Stimulated activated effector memory CD8-positive, alpha-beta T cell treated with anti-CD3 and anti-CD28 coated beads, Interleukin-12 subunit alpha, Interleukin-12 subunit beta, amount 100 ng/mL, for 72 hours (primary cell): Measurements from ENCODE around the gene PRUNE1.

ENCODE experiments used
- ATAC-seq: fragments of 150-1000 bp; cut with Tn5 transposase; 2 replicates; pipeline ENCODE4 v1.10.0; 2021
- DNase-seq, 2 donors: peaks; one replicate each; pipeline ENCODE4 v3.0.0; 2021 to 2022; ENCODE audit warnings: low spot score in 2 of 2
- H3K27ac Mint-ChIP-seq: one replicate; pipeline ENCODE4 v1.8.0; 2022; ENCODE audit warnings: mild to moderate bottlenecking, mixed read lengths
- H3K36me3 Mint-ChIP-seq: one replicate; pipeline ENCODE4 v1.8.0; 2022; ENCODE audit warnings: mild to moderate bottlenecking, mixed read lengths
- H3K4me1 Mint-ChIP-seq: one replicate; pipeline ENCODE4 v1.8.0; 2022; ENCODE audit warnings: mixed read lengths
- H3K4me3 Mint-ChIP-seq: one replicate; pipeline ENCODE4 v1.8.0; 2022; ENCODE audit warnings: mild to moderate bottlenecking, mixed read lengths
- H3K9me3 Mint-ChIP-seq: one replicate; pipeline ENCODE4 v1.8.0; 2022; ENCODE audit warnings: mixed read lengths

The PRUNE1 gene, protein sequence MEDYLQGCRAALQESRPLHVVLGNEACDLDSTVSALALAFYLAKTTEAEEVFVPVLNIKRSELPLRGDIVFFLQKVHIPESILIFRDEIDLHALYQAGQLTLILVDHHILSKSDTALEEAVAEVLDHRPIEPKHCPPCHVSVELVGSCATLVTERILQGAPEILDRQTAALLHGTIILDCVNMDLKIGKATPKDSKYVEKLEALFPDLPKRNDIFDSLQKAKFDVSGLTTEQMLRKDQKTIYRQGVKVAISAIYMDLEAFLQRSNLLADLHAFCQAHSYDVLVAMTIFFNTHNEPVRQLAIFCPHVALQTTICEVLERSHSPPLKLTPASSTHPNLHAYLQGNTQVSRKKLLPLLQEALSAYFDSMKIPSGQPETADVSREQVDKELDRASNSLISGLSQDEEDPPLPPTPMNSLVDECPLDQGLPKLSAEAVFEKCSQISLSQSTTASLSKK

DNA sequence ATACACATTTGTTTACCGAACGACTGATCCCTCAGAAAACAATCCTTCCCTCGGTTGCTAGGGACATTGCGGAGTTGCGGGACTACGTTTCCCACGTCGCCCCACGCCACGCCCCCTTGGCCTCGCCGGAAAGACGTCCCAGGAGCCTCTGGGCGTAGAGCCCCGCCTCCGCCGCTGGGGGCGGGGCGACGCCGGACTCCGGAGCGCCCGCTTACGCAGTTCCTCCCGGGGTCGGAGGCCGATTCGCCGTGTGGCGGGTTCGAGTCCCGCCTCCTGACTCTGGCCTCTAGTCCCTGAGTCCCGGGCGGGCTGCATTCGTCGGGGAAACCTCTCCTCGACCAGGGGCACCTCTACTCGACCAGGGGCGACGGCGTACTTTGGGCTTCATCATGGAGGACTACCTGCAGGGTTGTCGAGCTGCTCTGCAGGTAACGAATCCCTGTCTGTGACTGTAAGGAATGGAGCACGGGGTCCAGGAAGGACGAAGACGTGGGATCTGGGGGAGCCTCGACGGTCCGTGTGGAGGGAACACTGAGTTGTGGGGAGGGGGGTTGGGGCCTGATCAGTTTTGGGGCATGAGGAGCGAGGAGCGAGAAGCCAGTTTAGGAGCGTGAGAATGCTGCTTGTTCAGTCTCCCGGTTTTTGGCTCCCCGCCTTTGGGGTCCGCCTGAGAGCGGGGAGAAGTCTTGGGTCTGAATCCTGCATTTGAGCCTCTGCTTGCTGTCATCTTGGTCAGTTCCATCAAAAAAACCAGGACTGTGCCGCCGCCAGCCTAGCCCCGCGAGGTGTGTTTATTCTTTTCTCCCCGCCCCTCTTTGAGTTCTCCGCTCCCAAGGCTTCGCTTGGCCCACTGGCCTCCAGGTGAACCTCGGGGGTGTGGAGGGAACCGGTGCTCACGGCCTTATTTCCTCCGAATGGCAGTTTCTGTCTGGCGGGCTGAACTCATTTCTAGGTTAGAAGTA, at the start of gene PRUNE1:
TSS of gene PRUNE1 (plus strand) at position 206 of the 962 bp plus-strand sequence. CDS start at position 390, 184 bp downstream.
- DNase-seq (peak; percentile 91 to 96), ATAC-seq (peak; percentile 91)
- Mint-ChIP-seq H3K36me3 (peaks cover 12% of the 10 kb centered on the region), H3K4me3 (peak within 1 kb of the TSS; percentile 99), H3K9me3 (no peaks in the 10 kb centered on the region), H3K4me1 (peaks cover 44% of the 10 kb centered on the region), H3K27ac (peak within 1 kb of the TSS; percentile 95)

DNA sequence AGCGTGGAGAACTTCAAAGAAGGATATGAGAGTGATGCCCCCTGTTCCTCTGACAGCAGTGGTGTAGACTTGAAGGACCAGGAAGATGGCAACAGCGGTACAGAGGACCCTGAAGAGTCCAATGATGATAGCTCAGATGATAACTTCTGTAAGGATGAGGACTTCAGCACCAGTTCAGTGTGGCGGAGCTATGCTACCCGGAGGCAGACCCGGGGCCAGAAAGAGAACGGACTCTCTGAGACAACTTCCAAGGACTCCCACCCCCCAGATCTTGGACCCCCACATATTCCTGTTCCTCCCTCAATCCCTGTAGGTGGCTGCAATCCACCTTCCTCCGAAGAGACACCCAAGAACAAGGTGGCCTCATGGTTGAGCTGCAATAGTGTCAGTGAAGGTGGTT, 47.6 kb upstream of the PRUNE1 start:
- DNase-seq (no peak), ATAC-seq (no peak)
- Mint-ChIP-seq H3K36me3 (peaks cover 99% of the 10 kb centered on the region), H3K4me1 (peaks cover 5% of the 10 kb centered on the region), H3K9me3 (no peaks in the 10 kb centered on the region), H3K4me3 (no peak overlapping the region), H3K27ac (no peak overlapping the region)

DNA sequence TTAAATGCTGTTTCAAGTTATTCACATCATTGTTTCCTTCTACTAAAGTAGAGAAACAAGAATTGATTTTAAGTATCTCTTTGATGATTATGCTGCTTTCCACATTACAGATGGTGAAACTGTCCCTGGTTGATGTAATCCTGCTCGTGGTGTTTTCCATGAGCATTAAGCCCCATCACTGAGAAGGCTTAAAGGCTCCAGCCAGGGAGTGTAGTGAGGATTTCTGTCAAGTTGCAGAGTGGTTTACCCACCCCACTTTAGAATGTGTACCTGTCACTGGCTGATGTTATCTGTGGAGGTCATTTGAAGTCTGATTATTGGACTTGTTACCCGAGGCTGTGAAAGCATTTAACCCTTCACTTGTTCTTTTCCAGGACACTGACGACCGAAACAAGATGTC, 46.5 kb upstream of the PRUNE1 start:
- no peak overlapping the region for H3K4me3 Mint-ChIP-seq
- no peaks in the 10 kb centered on the region for H3K9me3 Mint-ChIP-seq
- DNase-seq (no peak), ATAC-seq (no peak)
- H3K27ac Mint-ChIP-seq = no peak overlapping the region
- peaks cover 5% of the 10 kb centered on the region for H3K4me1 Mint-ChIP-seq
- peaks cover 99% of the 10 kb centered on the region for H3K36me3 Mint-ChIP-seq

DNA sequence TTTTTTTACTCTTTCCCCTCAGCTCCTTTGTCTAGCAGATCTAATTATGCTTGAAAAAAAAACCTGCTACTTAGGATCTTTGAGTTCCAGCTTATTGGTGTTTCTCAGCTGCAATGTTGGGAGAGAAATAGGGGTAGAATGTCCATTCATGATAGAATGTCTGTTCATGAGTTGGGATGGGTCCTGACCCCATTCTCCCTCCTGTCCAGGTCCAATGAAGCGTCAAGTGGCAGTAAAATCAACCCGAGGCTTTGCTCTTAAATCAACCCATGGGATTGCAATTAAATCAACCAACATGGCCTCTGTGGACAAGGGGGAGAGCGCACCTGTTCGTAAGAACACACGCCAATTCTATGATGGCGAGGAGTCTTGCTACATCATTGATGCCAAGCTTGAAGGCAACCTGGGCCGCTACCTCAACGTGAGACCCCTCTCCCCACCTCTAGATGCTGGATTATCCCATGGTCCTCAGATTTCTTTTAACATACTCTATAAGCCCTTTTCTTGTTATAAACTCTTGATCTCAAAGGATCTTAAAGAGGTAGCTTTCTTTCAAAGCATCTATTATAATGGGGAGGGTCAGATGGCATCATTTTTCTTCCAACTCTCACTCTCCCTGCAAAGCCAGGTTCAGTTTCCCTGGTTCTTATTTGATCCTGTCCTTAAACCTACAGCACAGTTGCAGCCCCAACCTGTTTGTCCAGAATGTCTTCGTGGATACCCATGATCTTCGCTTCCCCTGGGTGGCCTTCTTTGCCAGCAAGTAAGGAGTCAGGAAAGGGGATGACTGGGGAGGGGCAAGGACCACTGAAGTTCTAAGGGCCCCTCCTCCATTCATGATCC, 44.7 kb upstream of the PRUNE1 start:
- Mint-ChIP-seq H3K4me3 (no peak overlapping the region), H3K27ac (peak overlapping the region; percentile 10), H3K36me3 (peaks cover 99% of the 10 kb centered on the region), H3K9me3 (no peaks in the 10 kb centered on the region), H3K4me1 (no peaks in the 10 kb centered on the region)
- no peak for DNase-seq
- ATAC-seq = no peak

DNA sequence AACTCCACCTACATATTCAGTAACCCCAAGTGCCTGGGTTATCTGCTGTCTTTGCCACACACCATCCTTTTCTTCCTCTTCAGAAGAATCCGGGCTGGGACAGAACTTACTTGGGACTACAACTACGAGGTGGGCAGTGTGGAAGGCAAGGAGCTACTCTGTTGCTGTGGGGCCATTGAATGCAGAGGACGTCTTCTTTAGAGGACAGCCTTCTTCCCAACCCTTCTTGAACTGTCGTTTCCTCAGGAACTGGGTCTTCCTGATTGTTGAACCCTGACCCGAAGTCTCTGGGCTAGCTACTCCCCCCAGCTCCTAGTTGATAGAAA, 44.1 kb upstream of the PRUNE1 start:
- no peaks in the 10 kb centered on the region for H3K9me3 Mint-ChIP-seq

DNA sequence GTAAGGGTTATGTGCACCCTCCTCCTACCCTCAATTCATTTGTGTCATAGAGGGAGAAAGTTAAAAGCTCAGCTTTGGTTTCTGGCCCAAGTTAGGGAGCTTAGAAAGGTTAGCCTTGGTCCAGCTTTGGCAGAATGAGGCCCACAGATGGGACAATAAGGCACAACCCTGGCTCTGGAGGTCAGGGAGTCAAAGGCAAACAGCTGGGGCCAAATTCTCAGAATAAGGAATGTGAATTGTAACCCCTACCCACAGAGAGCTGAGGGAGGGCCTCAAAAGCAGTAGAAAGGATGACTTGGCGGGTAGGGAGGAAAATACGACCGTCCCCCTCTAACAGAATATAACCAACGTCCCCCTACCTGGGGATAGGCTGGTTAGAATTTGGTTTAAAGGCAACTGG, 42.6 kb upstream of the PRUNE1 start:
- H3K4me1 Mint-ChIP-seq = peaks cover 7% of the 10 kb centered on the region
- ATAC-seq (no peak), DNase-seq (no peak)
- H3K9me3 Mint-ChIP-seq = no peaks in the 10 kb centered on the region
- peaks cover 94% of the 10 kb centered on the region for H3K36me3 Mint-ChIP-seq
- H3K27ac Mint-ChIP-seq = no peak overlapping the region
- H3K4me3 Mint-ChIP-seq = no peak overlapping the region

More for the DNA sequence above, 44.1 kb upstream of the PRUNE1 start:
- H3K27ac Mint-ChIP-seq = peak overlapping the region; percentile 10
- no peak for ATAC-seq
- DNase-seq = no peak
- no peak overlapping the region for H3K4me3 Mint-ChIP-seq
- H3K4me1 Mint-ChIP-seq = no peaks in the 10 kb centered on the region
- peaks cover 99% of the 10 kb centered on the region for H3K36me3 Mint-ChIP-seq

DNA sequence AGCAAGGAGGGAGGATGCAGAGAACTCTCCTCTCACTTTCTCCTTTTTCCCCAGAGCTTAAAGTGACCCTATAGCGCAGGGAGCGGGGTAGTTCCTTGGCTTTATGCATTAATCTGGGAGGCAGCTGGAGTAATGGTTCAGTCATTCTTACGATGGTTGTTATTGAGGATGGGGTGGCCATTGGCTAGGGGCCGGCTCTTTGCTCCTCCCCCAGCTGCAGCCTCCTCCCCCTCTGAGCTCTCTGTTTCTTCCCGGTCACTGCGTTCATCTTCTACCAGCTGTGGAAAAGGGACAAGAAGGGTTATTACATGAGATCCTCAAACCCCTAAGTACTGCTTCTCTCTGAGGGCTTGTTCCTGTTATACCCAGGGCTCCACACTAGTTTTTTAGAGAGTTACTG, 42.2 kb upstream of the PRUNE1 start:
- ATAC-seq (no peak), DNase-seq (no peak)
- peaks cover 94% of the 10 kb centered on the region for H3K36me3 Mint-ChIP-seq
- peak overlapping the region; percentile 83 for H3K27ac Mint-ChIP-seq
- peaks cover 11% of the 10 kb centered on the region for H3K4me1 Mint-ChIP-seq
- no peak overlapping the region for H3K4me3 Mint-ChIP-seq
- no peaks in the 10 kb centered on the region for H3K9me3 Mint-ChIP-seq

DNA sequence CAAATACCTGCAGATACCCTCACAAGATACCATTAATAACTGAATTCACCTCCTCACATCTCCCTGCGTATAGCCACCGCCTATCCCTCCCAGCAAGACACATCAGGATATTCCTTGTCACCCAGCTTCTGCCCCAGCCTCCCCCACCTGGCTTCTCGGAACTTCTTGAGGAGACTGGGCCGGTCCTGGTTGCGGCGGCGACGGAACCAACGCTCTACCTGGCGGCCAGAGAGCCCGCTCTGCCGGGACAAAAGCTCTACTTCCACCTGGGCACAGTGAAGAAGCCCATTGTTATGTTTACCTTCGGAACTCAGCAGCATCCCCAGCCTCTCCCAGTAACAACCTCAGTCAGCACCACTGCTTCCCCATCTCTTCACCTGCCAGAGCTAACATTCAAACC, 40.3 kb upstream of the PRUNE1 start:
- peaks cover 90% of the 10 kb centered on the region for H3K36me3 Mint-ChIP-seq
- H3K4me1 Mint-ChIP-seq = peaks cover 30% of the 10 kb centered on the region
- no peak overlapping the region for H3K4me3 Mint-ChIP-seq
- H3K9me3 Mint-ChIP-seq = no peaks in the 10 kb centered on the region
- peak overlapping the region; percentile 83 for H3K27ac Mint-ChIP-seq
- ATAC-seq = no peak
- no peak for DNase-seq

DNA sequence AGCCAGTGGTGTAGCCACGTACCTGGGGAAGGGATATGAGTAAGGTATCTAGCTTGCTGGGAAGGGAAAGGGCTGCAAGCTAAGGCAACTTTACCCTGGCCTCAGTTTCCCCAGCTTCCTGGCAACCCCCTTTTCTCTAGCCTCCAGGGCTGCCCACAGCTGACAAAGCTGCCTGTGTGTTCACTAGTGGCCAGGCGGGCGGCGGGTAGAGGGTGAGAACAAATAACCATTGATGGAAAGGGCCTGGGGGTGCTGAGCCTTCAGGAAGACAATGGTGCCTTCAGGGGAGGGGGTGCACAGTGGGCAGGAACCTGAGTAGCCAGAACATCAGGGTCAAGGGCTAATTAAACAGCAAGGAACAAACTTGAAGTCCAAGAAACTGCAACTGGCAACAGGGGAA, 39.8 kb upstream of the PRUNE1 start:
- no peak for DNase-seq
- Mint-ChIP-seq H3K4me3 (no peak overlapping the region), H3K36me3 (peaks cover 90% of the 10 kb centered on the region)

DNA sequence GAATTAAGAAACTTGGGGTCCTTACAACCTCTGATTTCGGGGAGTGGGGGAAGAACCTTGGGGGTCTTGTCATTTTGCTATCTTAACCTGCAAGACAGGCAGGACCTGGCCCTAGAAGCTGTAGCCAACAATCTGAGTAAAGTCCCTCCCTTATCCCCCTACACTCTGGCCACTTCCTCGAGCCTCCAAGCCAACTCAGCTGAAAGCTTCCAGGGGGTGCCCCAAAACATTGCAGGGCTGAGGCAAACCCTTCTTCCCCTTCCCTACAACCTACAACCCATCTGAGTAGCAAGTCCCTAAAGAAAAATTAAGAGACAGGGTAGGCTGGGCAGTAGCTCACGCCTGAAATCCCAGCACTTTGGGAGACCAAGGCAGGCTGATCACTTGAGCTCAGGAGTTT, 38.6 kb upstream of the PRUNE1 start:
- DNase-seq (no peak), ATAC-seq (no peak)
- no peaks in the 10 kb centered on the region for H3K9me3 Mint-ChIP-seq
- H3K36me3 Mint-ChIP-seq = peaks cover 79% of the 10 kb centered on the region
- peak overlapping the region; percentile 92 for H3K27ac Mint-ChIP-seq
- H3K4me1 Mint-ChIP-seq = peaks cover 39% of the 10 kb centered on the region
- H3K4me3 Mint-ChIP-seq = no peak overlapping the region

More for the DNA sequence above, 39.8 kb upstream of the PRUNE1 start:
- peaks cover 36% of the 10 kb centered on the region for H3K4me1 Mint-ChIP-seq
- no peak for ATAC-seq
- peak overlapping the region; percentile 65 for H3K27ac Mint-ChIP-seq
- H3K9me3 Mint-ChIP-seq = no peaks in the 10 kb centered on the region

DNA sequence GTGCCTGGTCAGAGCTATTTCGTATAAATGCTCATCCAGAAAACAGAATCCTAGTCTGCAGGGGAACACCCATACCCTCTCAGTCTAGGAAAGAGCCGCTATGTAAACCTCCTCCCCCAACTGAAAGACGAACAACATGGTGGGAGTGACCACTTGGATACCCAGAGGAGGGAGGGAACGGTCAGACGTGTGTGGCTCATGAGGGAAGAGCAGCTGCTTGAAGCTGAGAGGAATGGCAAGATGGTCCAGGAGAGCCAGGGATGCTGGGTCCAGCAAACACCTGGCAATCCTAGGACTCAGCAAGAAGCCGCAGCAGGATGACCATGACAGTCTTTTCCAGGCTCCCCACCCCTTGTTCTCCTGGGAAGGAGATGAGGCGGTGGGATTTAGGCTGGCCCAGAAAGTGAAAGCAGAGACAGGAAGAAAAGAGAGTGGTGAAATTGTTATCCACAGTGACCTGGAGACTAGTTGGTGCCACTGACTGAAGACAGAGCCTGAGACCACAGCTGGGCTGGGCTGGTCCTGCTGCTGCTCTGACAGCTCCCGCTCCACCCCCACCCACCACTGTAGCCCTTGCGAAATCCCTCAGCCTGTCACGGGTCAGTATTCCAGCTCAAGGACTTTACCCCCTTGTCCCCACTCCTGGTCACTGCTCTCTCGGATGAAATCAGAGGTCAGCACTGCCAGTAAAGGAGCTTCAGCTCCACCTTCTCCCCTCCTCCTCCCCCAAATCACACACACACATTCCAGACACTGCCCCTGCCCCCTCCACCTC, 37.3 kb upstream of the PRUNE1 start:
- Mint-ChIP-seq H3K4me1 (peaks cover 48% of the 10 kb centered on the region), H3K36me3 (peaks cover 67% of the 10 kb centered on the region), H3K9me3 (no peaks in the 10 kb centered on the region), H3K27ac (peak overlapping the region; percentile 92), H3K4me3 (peak overlapping the region; percentile 44)
- ATAC-seq = no peak
- no peak for DNase-seq

DNA sequence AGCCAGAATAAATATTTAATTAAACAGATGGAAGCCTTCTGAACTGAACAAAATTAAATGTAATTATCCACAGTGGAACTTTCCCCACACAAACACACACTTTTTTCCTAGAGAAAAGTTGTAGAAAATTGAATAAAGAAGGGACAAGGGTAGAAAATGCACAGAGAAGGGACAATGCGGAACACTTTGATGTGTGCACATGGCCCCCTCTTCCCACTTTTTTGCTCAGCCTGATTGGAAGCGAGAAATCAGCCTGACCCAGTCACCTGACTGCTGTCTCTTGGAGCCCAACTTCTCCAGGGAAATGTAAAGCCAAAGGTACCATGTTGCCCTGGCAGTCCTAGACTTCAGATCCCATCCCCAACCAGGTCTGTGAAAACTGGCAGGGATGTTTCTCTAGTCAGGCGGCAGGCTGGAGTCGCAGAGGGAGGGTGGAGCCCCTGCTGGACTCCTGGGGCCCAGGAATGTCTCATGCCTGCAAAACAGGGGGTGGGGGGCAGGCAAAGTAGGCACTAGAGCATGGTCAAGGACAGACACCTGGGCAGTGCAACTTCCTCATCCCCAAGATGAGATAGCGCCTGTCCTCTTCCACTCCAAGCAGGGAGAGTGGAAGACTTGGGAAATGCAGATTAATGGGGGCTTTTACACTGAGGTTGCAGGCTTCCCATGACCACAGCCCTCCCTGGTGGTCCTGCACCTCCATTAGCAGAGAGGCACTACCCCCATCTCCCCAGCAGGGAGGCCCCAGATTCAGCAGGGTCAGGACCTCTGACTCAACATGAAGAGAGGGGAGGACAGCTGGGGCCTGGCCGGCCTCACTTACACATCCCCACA, 36.4 kb upstream of the PRUNE1 start:
- no peak for DNase-seq
- ATAC-seq = peak; percentile 25
- Mint-ChIP-seq H3K27ac (peak overlapping the region; percentile 92), H3K9me3 (no peaks in the 10 kb centered on the region), H3K4me1 (peaks cover 56% of the 10 kb centered on the region), H3K36me3 (peaks cover 58% of the 10 kb centered on the region), H3K4me3 (peak overlapping the region; percentile 90)

DNA sequence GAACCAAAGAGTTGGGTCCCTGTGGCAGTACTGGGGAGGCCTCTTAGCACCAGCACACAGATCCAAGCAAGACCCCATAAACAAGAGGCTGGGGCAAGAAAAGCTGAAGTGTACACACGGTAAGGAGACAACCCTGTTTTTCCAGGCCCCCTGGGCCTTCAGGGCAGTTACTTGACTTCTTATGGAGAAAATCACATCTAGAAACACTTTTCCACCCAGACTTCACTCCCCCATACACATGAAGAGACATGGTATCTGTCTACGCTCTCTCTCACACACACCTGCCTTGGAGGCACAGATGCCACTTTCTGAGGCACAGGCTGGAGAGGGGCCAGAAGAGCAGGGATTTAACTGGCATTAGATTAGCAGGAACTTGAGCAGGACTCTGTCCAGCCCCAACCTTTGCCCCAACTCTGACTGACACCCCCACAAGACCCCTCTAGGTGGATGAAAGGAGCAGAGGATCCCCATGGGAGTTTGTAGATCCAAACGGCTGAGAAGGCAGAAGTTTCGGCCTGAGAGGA, 35.8 kb upstream of the PRUNE1 start:
- H3K4me1 Mint-ChIP-seq = peaks cover 62% of the 10 kb centered on the region
- peak overlapping the region; percentile 92 for H3K27ac Mint-ChIP-seq
- H3K4me3 Mint-ChIP-seq = peak overlapping the region; percentile 90
- DNase-seq (no peak), ATAC-seq (no peak)
- H3K9me3 Mint-ChIP-seq = no peaks in the 10 kb centered on the region
- H3K36me3 Mint-ChIP-seq = peaks cover 52% of the 10 kb centered on the region
